ENCODE measurements around the gene SNED1.

DNA sequence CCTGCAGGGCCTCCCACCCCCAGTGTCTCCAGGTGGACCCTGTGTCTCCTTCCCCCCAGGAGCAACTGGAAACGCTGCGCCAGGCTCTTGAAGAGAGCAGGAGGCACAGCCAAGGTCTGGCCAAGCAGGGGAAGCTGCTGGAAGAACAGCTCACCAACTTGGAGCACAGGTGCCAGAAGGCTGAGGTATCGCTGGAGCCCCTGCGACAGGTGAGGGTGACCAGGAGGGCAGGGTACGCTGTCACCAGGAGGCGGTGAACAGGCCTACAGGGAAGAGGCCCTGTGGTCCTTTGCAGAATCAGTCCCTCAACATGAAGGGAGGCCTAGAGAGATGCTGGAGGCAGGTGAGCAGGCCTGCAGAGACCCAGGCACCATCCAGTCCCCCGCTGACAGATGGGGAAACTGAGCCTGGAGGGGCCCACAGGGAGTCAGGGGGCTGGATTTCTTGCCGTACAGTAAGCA lies 15.6 kb upstream of the SNED1 start:
- no peak for TF ChIP-seq CTCF (conservative IDR thresholded peaks at IDR 0.05)
- TF ChIP-seq EZH2 (IDR thresholded peaks at IDR 0.05; ENCODE audit: low read depth): no peak

All from PC-9 (cell line).